Activated naive CD4-positive, alpha-beta T cell treated with anti-CD3 and anti-CD28 coated beads, Interleukin-2, amount 50 U/mL, for 16 hours (primary cell): ENCODE measurements around the gene PSMD5.
"Not testable (repeated sequence)": the region's sequence is repeated elsewhere in the genome, so short reads cannot be mapped to it uniquely, and the experiment has no call there.

Experiments used
- DNase-seq: peaks from one replicate; pipeline ENCODE4 v3.0.0-alpha.2; 2020

The PSMD5 gene

DNA sequence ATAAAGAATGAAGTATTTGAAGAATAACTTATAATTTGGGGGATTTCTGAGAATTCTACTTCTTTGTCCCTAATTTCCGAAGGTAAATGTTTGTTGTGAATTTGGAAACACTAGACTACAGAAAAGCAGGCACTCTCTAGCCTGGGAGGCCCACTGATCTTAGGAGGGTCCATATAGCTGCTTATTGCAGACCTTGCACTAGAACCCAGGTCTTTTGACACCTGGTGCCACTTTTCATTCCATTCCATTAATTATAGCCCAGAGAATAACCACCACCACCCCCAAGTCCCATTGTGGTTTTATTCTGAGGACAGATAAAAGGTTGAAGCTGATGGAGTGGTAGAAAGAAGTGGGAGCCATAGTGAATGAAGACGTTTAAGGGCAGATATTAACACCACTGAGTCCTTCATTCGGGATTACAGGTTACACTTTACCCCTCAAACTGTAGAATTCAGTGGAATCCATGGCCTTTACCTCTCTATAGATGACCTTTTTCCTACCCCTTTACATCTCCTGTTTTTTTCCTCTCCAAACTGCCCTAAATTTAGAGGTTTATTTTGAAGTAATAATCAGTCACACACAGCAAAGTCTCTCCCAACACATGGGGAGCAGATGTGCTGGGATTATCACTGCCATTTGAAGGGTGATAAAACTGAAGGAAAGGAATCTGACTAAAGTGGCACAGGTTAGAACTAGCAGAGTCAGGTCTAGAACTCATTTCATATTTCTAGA, 12.0 kb upstream of the PSMD5 start:
- no peak for DNase-seq

DNA sequence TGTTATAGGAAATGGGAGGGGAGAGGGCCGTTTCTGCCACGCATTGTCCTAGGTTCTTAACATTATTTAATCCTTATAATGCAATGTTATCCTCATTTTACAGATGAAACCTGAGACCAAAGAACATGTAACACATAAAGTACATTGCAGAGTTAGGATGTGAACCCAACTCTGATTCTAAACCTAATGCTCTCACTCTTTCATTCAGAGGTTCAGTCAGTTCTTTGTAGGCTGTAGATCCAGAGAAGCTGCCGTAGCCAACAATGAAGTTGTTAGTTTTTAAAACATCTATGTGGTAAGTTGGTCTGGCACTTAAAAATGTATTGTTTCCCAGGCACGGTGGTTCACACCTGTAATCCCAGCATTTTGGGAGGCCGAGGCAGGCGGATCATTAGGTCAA, 10.5 kb upstream of the PSMD5 start:
- DNase-seq: no peak

DNA sequence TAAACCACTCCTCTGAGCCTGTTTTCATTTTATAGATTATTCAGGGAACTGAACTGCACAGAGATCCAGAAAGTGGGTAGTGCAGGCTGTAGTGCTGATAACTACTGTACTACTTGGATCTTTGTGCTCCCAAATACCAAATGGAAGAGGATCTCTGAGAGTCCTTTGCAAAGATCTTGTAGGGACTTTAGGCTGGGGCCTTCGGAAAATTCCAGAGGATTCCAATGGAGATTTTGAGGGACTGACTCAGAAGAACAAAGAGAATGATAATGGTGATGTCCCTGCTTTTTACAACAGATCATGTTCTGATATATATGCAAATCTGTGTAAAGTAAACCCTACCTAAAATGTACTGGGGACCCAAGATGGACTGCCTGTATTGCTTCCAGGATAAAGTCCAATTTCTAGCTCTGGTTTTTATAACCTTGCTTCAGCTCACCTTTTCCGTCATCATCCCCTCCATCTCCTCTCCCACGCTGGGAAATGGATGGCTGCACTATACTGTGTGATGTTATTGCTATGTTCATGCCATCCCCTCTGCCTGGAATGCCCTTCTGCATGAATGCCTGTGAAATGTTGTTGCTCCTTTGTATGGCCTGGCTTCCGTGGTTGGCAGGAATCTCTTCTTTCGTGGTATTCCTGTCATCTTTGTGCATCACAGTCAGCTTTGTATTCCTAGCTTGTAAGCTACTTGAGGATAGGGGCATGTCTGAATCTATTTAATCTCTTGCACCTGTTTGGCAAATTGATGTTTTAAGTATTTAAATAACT, 9.7 kb upstream of the PSMD5 start:
- no peak for DNase-seq

DNA sequence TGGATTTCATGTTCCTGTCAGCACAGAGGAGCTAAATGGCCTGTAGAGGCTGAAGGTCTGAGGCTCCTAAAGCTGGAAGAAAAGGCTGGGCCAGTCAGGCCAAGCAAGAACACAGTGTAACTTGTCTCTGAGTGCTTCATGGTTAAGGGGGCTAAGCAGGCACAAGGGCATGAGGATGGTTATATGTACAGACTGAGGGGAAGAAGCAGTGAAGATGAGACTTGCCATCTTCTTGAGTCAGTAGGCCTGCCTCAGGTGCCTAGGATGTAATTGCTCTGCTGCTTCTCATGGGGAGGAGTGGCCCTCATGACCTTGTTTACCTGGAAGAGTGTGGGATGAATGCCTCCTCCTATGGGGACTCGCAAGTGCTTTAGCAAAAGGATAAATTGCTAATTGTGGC, 8.7 kb upstream of the PSMD5 start:
- DNase-seq: no peak

DNA sequence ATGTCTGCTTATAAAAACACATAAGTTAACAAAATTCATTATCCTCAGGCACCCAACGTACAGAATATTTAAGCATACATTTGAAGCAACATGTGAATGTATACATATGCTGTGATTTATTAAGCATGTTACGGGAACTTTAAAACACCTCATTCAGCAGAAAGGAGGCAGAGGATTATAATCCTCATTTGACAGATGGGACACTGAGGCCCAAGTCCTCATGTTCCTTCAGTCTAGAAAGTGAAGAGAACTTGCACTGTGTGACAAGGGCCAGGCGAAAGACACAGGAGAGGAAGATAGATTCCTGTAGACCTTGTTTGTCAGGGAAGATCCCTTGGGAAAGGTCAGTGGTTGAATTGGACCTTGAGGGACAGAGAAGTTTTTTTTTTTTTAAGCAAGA, 7.6 kb upstream of the PSMD5 start:
- DNase-seq: no peak

DNA sequence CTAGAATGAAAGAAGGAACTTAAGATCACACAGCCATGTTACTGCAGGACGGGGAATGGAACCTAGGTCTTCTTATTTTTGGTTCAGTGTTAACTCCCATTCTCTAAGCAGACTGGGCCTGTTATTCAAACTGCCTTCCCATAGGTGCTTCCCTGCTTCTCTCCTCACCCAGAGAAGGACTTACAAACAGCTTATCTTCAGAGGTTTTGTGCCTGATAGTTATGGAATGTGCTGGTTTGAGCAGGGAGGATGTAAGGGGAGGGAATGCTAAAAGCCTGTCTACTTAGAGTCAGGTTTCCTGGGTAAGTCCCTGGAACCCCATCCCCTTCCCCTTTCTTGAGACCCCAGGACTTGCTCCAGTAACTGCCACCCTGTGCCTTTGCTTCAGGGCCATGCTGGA, 4.2 kb upstream of the PSMD5 start:
- DNase-seq: no peak

DNA sequence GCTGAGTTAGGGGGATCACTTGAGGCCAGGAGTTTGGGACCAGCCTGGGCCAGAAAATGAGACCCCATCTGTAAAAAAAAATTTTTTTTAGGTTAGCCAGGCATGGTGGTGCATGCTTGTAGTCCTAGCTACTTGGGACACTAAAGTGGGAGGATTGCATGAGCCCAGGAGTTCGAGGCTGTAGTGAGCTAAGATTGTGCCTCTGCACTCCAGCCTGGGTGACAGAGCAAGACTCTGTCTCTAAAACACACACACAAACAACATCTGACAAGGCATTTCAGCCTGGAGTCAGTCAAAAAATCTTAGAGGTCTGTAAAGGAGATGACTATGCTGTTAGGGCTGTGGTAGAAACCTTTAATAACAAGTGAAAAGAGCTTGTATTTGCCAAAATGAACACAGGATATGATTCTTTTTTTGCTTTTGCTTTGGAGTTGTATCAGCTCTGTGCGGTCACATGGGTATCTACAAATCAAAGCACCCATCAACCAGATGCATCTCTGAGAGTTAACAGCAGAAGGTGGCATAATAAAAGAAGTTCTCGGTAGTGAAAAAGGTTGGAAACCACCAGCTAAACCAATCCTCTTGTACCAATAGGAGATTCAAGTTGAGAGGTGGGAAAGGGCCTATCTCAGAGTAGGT, 3.6 kb upstream of the PSMD5 start:
- no peak for DNase-seq

DNA sequence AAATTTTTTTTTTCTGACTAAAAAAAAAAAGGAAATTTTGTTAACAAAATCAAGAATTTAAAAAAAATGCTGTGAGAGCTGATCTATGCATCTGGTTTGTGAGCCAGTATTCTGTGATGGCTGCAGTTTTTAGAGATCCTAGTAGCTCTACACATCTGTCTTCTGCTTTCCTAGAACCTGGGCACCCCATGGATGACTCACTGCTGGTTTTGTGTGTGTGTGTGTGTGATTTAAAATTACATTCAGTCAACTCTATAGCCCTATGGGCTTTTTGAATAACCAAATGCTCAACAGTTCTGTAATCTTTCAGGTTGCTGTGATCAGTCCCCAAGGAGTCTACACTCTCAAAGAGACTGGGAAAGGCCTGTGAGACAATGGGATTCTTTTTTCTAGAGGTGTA, 2.5 kb upstream of the PSMD5 start:
- peak; percentile 55 for DNase-seq

DNA sequence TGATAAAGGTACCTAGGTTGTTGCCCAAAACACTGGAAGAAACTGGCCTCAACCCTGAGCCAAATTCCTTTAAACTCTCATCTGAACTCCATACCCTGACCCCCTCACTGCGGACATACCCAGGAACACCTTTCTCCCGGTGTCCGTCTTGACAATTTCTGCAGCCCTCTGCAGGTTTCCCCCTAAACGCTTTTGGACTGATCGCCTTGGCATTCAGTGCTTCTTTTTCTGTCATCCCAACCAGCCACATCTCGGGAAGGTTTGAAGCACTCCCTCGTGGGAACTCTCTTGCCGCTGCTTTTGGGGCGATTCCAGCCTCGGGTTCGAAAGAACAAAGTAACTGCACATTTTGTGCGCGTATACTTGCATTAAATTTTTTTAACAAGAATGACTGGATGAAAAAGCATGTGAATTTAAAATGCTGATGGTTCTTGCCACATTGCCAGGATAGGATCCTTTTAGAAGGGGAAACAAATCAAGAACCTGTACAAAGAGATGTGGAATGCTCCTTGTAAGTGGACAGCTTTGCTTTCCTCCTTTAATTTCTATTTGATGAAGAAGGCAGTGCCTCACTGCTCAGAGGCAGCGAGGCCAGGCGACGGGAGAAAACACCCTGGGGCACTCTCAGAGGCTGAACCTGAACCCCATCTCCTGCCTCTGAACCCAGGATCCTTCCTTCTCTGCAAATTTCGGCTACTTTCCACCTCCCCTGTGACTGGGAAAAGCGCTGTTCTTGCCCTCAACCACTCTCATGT, 615 bp downstream of the PSMD5 start:
- no peak for DNase-seq

DNA sequence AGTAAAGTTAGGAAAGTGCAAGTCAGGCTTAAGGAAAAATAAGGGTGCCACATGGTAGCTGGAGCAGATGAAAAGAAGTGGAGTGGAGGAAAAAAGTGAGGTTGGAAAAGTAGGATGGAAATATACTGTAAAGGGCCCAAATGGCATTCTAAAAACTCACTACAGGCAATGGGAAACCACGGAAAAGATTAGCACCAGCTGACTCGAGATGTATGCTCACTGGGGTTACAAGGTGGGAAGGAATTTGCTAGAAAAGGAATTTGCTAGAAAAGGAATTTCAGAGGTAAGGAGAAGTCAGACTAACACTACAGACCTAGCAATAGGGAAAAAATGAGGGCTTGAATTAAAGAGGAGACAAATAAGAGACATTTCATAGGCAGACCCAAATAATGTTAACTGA, 3.6 kb downstream of the PSMD5 start:
- DNase-seq: no peak

DNA sequence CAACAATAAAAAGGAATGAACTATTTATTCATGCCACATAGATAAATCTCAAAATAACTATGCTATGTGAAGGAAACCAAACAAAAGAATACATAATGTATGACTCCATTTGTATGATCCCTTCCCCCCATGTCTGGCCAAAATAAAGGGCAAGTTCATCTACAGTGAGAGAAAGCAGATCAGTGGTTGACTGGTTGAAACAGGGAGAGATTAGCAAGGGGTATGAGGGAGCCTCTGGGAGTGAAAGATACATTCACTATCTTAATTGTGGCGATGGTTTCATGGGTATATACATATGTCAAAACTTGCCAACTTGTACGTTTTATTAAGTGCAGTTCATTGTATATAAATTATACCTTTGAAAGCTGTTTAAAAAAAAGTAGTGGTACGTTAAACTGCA, 4.8 kb downstream of the PSMD5 start:
- DNase-seq: no peak

DNA sequence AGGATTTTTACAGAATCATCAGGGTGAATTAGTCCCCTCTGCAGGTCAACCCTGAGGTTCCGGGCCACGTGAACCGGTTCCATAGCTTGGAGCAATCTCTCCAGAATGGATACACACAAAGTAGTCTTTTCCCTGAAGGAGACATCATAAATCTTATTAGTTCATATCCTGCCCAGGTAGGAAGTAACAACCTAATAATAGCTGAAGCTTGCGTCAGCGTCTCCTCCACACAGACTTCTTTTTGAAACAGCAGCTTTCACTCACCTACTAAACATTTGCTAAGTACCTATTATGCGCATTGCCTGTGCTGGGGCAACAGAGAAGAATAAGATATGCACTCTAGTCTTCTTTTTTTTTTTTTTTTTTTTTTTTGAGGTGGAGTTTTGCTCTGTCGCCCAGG, 9.4 kb downstream of the PSMD5 start:
- no peak for DNase-seq

DNA sequence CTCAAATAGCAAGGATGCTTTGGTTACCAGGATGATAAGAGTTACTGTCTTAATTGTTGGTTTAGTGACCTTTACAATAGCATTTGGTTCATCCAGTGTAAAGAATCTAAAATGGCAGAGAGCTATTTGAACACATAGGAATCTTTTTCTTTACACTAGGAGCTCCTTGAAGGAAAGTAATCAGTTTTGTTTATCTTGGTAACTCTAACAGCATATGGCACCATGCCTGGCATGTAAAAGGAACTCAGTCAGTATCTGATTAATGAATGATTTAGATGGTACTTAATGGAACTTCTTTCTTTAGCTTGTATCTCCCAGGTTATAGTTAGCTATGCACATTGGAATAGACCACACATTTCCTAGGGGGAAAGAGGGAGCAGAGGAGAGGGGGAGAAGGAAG, 9.9 kb downstream of the PSMD5 start:
- DNase-seq: no peak

DNA sequence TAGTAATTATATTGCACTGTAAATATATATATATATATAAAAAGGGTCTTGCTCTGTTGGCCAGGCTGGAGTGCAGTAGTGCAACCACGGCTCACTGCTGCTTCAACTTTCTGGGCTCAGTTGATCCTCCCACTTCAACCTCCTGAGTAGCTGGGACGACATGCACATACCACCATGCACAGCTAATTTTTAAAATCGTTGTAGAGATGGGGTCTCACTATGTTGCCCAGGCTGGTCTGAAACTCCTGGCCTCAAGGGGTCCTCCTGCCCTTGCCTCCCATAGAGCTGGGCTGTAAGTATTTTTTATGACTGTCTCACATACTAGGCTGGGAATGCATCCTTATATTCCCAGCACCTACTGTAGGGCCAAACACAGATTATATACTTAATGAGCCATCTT, 11.9 kb downstream of the PSMD5 start:
- DNase-seq: no peak

DNA sequence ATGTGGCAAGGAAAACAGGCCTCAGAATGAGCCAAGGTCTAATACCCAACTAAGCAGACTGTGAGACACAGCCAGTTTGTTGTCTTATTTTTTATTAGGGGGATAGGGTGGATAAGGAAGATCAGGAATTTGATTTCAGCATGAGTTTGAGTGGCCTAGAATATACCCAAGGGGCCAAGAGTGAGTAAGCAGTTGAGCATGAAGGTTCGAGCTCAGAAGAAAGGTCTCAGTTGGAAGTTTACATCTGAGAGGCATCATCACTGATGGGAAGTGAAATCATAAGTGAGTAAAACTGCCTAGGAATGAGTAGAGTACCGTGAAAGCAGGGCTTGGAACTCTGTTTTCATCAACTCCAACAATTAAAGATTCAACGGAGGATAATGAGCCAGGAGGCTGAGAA, 12.6 kb downstream of the PSMD5 start:
- DNase-seq: no peak

DNA sequence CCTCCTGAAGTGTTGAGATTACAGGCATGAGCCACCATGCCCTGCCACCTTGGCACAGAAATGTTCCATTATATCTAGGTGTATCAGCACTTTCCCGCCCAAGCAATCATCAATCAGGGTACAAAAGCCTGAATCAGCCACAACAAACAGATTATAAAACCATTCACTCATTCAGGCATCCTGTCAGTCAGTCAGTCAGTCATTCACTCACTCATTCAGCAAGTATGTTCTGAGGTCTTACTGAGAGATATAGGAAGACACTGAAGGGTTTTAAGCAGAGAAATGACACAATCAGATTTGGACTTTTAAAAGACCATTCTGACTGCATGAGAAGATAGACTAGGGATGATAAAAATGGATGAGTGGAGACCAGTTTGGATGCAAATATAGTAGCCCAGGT, 13.1 kb downstream of the PSMD5 start:
- DNase-seq: no peak

DNA sequence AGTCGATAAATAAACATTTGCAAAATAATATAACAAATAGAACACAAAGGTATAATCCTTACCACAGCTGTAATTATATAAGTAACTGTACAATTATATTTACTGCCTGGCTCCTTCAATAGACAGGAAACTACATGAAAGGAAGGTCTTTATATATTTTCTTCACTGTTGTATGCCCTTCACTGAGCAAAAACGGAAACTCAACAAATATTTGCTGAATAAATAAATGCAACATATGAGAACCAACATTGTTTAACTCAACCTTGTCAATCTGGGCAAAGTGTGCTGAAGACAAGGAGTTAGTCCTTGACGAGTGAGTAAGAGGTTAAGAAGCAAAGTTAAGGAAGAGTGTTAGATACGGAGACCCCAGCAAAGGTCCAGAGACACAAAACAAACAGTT, 22.6 kb downstream of the PSMD5 start:
- DNase-seq: no peak

DNA sequence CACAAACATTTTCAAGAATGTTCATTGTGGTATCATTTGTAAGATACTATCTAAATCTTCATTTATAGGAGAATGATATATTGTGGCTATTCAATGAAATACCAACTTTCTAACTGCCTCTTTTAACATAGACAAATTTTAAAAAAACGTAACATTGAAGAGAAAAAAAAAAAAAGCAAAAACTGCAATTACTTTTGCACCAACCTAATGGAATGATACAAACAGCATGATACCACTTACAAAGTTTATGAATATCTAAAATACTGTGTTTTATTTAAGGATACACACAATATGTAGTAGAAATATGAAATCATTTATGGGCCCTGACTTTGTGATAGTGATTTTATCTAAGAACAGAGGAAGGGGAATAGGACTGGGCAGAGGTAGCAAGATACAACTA, 24.1 kb downstream of the PSMD5 start:
- no peak for DNase-seq

DNA sequence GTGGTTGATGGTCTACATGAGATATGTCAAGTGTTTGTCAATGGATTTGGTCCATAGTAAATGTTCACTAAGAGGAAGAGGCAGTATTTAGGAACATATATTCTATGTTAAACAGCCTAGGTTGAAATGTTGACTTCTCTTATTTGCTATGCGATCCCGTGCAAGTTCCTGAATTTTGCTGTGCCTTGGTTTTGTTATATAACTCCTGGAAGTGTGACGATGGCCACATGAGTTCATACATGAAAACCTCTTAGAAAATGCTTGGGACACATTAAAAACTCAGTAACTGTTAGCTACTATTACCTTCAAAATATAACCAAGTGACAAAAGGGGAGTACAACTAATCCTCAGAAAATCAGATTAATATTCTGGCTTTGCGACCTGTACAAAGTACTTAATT, 27.6 kb downstream of the PSMD5 start:
- no peak for DNase-seq

DNA sequence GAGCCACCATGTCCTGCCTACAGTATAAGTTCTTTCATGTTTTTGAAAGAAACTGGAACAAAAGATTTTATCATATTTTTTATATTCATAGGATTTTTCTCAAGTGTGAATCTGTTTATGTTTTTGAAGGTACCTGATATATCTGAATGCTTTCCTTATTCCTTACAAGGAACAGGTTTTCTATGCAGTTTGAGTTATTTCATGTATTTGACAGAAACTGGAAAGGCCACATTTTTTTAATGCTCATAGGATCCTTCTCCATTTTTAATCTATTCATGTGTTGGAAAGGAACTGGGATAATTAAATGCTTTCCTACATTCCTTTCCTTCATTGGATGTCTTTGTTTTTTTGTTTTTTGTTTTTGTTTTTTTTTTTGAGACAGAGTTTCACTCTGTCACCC, 33.8 kb downstream of the PSMD5 start:
- DNase-seq: no peak

DNA sequence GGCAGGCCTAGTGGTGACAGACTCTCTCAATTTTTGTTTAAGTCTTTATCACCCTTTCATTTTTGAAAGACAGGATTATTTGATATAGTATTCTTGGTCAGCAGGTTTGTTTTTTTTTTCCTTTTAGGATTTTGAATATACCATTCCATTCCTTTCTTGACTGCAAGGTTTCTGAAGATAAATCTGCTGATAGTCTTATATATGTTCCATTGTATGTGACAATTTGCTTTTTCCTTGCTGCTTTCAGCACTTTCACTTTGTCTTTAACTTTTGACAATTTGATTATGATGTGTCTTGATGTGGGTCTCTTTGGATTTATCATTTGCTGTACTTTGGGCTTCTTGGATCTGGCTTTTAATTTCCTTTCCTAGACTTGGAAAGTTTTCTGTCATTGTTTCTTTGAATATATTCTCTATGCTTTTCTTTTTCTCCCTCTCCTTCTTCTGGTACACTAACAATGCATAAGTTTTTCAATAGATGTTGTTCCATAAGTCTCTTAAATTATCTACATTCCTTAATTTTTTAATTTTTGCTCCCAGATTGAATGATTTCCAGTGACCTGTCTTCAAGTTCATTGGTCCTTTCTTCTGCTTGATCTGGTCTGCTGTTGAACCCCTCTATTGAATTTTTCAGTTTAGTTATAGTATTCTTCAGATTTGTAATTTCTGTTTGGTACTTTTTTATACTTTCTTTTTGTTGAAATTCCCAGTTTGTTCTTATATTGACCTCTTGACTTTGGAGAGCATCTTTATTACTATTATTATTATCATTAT, 34.9 kb downstream of the PSMD5 start:
- DNase-seq: no peak

DNA sequence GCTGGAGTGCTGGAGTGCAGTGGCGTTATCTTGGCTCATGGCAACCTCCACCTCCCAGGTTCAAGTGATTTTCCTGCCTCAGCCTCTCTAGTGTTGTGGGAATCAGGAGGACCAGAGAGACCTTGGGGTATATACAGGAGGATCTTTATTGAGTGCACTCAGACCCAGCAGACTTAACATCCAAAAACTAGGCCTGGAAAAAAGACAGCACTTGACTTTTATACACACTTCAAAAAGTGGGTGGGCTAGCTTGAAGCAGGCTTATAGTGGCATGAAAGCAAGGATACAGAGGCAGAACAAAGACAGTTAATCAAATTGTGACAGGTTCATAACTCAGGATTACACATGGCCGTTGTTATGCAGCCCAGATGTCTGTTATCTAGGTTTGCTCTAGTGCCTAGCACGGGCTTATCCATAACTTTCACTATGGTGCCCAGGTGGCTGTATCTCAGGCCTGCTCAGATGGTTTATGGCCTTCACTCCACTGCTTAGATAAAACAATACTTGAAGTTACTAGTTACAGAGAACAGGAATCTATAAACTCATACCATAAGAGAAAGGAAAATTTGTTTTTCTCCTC, 37.8 kb downstream of the PSMD5 start:
- DNase-seq: not testable (repeated sequence)
